GM12891 (cell line): Measurements from ENCODE around the gene JPH4.
"Not testable (repeated sequence)": the region's sequence is repeated elsewhere in the genome, so short reads cannot be mapped to it uniquely, and the experiment has no call there.

Source experiments
- DNase-seq: peaks from one replicate; pipeline ENCODE4 v3.0.0; 2011; ENCODE audit warnings: low spot score; ENCODE audit not compliant: insufficient read length
- FAIRE-seq: peaks from 2 replicates; lab custom pipeline; 2011; peaks lifted over from hg19 to GRCh38; lab: Jason Lieb, UNC
- PAX5 ChIP-seq: IDR thresholded peaks from 2 replicates; pipeline ENCODE4 v1.6.1; 2011; ENCODE audit warnings: low read length, moderate library complexity, mild to moderate bottlenecking; ENCODE audit not compliant: insufficient read depth, severe bottlenecking
- POLR2A ChIP-seq: IDR thresholded peaks from 2 replicates; pipeline ENCODE4 v1.6.1; 2011; ENCODE audit warnings: low read depth, low read length, control low read depth
- POLR2AphosphoS5 ChIP-seq: IDR thresholded peaks from 2 replicates; pipeline ENCODE4 v1.6.1; 2011; ENCODE audit warnings: low read depth, low read length, control low read depth
- POU2F2 ChIP-seq: IDR thresholded peaks from 2 replicates; pipeline ENCODE4 v1.6.1; 2011; ENCODE audit warnings: low read depth, mild to moderate bottlenecking, control low read depth, low read length, moderate library complexity
- SPI1 ChIP-seq: IDR thresholded peaks from 2 replicates; pipeline ENCODE4 v1.6.1; 2011; ENCODE audit warnings: low read depth, low read length, control low read depth
- TAF1 ChIP-seq: IDR thresholded peaks from 2 replicates; pipeline ENCODE4 v1.6.1; 2011; ENCODE audit warnings: low read depth, low read length, control low read depth

JPH4 gene

GRCh38 chr14:23590198-23590597 lies 11.6 kb upstream of the JPH4 start:
- FAIRE-seq = no peak
- TF ChIP-seq SPI1 (no peak), POLR2AphosphoS5 (no peak), PAX5 (no peak), POLR2A (no peak), TAF1 (no peak), POU2F2 (no peak)
- DNase-seq = no peak

DNA sequence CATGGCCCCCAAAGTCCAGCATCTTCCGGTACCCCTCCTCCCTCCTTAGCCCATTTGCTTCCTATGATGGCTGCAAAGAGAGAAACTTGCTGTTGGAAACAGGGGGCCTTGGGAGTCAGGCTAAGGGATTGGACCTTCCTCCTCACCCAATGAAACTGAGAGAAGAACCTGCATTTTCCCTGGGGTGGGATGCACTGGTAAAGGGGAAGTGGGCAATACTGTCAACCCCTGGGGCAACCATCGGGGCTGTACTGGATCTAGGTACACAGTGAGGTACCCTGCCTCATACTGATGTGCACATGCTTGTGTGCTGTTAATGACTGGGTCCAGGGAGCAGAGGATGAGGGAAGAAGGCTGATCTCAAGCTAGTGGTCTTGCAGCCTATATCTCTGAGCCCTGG lies 11.0 kb upstream of the JPH4 start:
- FAIRE-seq (no peak), DNase-seq (no peak)
- TF ChIP-seq TAF1 (no peak), POU2F2 (no peak), PAX5 (no peak), SPI1 (peak; percentile 70)

GRCh38 chr14:23588884-23589598 lies 10.5 kb upstream of the JPH4 start:
- TF ChIP-seq POLR2AphosphoS5 (peak; percentile 29; the same call in 1 of the 2 replicates), TAF1 (no peak), SPI1 (peak; percentile 34; the same call in 1 of the 2 replicates)
- FAIRE-seq (peak; percentile 95), DNase-seq (peak; percentile 80)

GRCh38 chr14:23584527-23585203 lies 6.1 kb upstream of the JPH4 start:
- FAIRE-seq, DNase-seq: not testable (repeated sequence)

GRCh38 chr14:23583761-23584526 lies 5.4 kb upstream of the JPH4 start:
- FAIRE-seq, DNase-seq: not testable (repeated sequence)

- DNase-seq = no peak
- FAIRE-seq = no peak
- TF ChIP-seq POU2F2 (no peak), PAX5 (no peak), POLR2AphosphoS5 (no peak), TAF1 (no peak), POLR2A (no peak), SPI1 (no peak)
These were observed 4.5 kb upstream of the JPH4 start for GRCh38 chr14:23582906-23583760.

DNA sequence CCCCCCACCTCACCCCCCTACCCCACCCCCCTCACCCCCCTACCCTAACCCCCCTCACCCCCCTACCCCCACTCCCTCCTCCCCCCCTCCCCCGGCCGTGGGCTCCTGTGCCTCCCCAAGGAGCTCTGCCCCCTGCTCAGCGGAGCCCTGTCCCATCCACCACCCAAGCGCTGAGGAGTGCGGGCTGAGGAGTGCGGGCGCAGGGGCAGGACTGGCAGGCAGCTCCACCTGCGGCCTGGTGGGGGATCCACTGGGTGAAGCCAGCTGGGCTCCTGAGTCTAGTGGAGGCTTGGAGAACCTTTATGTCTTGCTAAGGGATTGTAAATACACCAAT lies 2.3 kb upstream of the JPH4 start:
- FAIRE-seq (no peak), DNase-seq (no peak)
- TF ChIP-seq POLR2AphosphoS5 = no peak
- TF ChIP-seq SPI1 = no peak
- no peak for TF ChIP-seq POU2F2
- TF ChIP-seq POLR2A = no peak
- TF ChIP-seq TAF1 = no peak
- no peak for TF ChIP-seq PAX5

DNA sequence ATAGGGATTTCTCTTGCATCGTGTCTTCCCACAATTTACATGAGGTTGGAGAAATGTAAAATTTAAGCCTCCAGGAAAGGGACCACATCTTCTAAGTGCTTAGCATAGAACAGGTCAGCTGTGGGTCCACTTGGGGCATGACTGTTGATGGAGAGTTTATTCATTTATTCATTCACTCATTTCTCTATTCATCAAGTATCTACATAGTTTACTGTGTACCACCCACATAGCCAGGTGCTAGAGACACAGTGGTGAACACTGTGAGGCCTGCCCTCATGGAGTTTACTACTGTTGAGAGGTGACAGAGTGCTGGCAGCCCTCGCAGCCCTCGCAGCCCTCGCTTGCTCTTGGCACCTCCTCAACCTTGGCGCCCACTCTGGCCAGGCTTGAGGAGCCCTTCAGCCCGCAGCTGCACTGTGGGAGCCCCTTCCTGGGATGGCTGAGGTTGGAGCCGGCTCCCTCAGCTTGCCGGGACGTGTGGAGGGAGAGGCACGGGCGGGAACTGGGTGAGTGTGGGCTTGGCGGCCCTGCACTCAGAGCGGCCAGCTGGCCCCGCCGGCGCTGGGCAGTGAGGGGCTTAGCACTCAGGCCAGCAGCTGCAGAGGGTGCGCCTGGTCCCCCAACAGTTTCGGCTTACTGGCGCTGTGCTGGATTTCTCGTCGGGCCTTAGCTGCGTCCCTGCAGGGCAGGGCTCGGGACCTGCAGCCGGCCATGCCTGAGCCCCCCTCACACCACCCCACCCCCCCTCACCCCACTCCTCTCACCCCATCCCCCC lies 1.7 kb upstream of the JPH4 start:
- FAIRE-seq (no peak), DNase-seq (no peak)
- TF ChIP-seq POLR2AphosphoS5 (no peak), SPI1 (no peak), TAF1 (no peak), PAX5 (no peak), POLR2A (no peak), POU2F2 (no peak)

DNA sequence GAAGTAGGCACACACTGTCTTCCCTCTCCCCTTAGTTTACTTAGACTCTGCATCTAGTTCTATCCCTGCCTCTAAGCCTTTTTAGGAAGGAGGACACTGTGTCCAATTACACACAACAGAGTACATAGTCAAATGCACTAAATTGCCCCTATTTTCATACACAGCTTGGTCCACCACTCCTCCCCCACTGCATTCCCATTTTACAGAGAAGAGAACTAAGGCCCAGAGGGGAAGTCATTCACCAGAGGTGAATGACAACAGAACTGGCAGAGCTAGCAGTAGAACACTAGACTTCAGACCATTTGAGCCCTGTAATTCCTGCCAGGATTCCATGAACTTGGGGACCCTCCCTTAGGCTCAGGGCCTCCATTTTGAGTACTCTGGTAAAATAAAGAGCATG lies 1.1 kb upstream of the JPH4 start:
- FAIRE-seq (no peak), DNase-seq (no peak)
- no peak for TF ChIP-seq SPI1

GRCh38 chr14:23579311-23579630 lies 681 bp upstream of the JPH4 start:
- TF ChIP-seq POLR2AphosphoS5 (no peak), TAF1 (no peak), POU2F2 (no peak), SPI1 (no peak), POLR2A (no peak), PAX5 (no peak)
- no peak for DNase-seq
- no peak for FAIRE-seq
